Suprapubic skin (tissue), 4 donors: Measurements from ENCODE around the gene COG3. TPM values are rescaled to one million over a fixed set of nuclear protein-coding genes. Genes with fewer than 3 reads are reported as not detected.

Source experiments
- DNase-seq, 2 donors: peaks; one replicate each; pipeline ENCODE4 v3.0.0-alpha.2; 2019; ENCODE audit warnings: low spot score in 2 of 2
- H3K27ac ChIP-seq: fragments of 200-600 bp; sonication (generic); one replicate; pipeline ENCODE4 v1.5.1; 2019
- H3K27me3 ChIP-seq: fragments of 200-600 bp; sonication (generic); one replicate; pipeline ENCODE4 v1.5.1; 2019
- H3K36me3 ChIP-seq: fragments of 200-600 bp; sonication (generic); one replicate; pipeline ENCODE4 v1.5.1; 2019
- H3K4me1 ChIP-seq: fragments of 200-600 bp; sonication (generic); one replicate; pipeline ENCODE4 v1.5.1; 2019
- H3K4me3 ChIP-seq: fragments of 200-600 bp; sonication (generic); one replicate; pipeline ENCODE4 v1.5.1; 2019; ENCODE audit warnings: mild to moderate bottlenecking
- H3K9me3 ChIP-seq: fragments of 200-600 bp; sonication (generic); one replicate; pipeline ENCODE4 v1.5.1; 2019
- CTCF ChIP-seq, 2 donors: fragments of 200-600 bp in 1 of 2; fragments of 450-650 bp in 1 of 2; sonication (generic) in 1 of 2; IDR thresholded peaks; one replicate each; pipeline ENCODE4 v1.5.1; 2016 to 2019; ENCODE audit warnings: antibody characterized with exemption in 2 of 2, mild to moderate bottlenecking in 1 of 2, moderate library complexity in 1 of 2
- EP300 ChIP-seq: sonication (generic); formaldehyde crosslinking; IDR thresholded peaks from one replicate; pipeline ENCODE4 v1.6.1; 2017; ENCODE audit warnings: antibody characterized with exemption
- POLR2A ChIP-seq, 2 donors: fragments of 450-650 bp; IDR thresholded peaks; one replicate each; pipeline ENCODE4 v1.6.1; 2017; ENCODE audit warnings: antibody characterized with exemption in 2 of 2, mild to moderate bottlenecking in 2 of 2, moderate library complexity in 2 of 2
- POLR2AphosphoS5 ChIP-seq, 3 donors: sonication (generic); formaldehyde crosslinking; IDR thresholded peaks; one replicate each; pipeline ENCODE4 v1.6.1; 2017; ENCODE audit warnings: antibody characterized with exemption in 3 of 3
- WGBS: methylation state at CpG from one replicate; pipeline ENCODE4 v1.1.5; 2018; 5-methylcytosine and 5-hydroxymethylcytosine counted together
- total RNA-seq, 4 donors: library from RNA; depleted of rRNA; stranded (reverse); fragments of >200 nt; gene quantifications; one replicate each; pipeline ENCODE4 v1.1.0, GENCODE V29; 2016

The COG3 gene
- total RNA-seq, 4 donors from 2014 or later = 23.8 to 70.5 (median 31.7) TPM

GRCh38 chr13:45448965-45449559 is 15.7 kb upstream of the COG3 start:
- H3K36me3 ChIP-seq = no peaks in the 10 kb centered on the region
- TF ChIP-seq CTCF (IDR thresholded peaks at IDR 0.05) (no peak), POLR2A (IDR thresholded peaks at IDR 0.05) (no peak), POLR2AphosphoS5 (IDR thresholded peaks at IDR 0.05) (no peak), EP300 (no peak)
- DNase-seq = no peak
- H3K27me3 ChIP-seq = peaks cover 3% of the 10 kb centered on the region
- H3K4me1 ChIP-seq = no peaks in the 10 kb centered on the region
- WGBS = 100% methylated on average over 1 of the region's 1 CpG
- no peak overlapping the region for H3K4me3 ChIP-seq
- no peak overlapping the region for H3K27ac ChIP-seq
- no peaks in the 10 kb centered on the region for H3K9me3 ChIP-seq

GRCh38 chr13:45451282-45451681 is 13.5 kb upstream of the COG3 start:
- TF ChIP-seq POLR2AphosphoS5 (IDR thresholded peaks at IDR 0.05) = no peak
- no peak for TF ChIP-seq CTCF (IDR thresholded peaks at IDR 0.05)
- no peak for TF ChIP-seq EP300
- TF ChIP-seq POLR2A (IDR thresholded peaks at IDR 0.05) = no peak
- Histone ChIP-seq H3K4me1 (no peaks in the 10 kb centered on the region), H3K27me3 (no peaks in the 10 kb centered on the region), H3K27ac (no peak overlapping the region), H3K9me3 (no peaks in the 10 kb centered on the region), H3K4me3 (no peak overlapping the region), H3K36me3 (no peaks in the 10 kb centered on the region)
- no peak for DNase-seq
- WGBS = 93% methylated on average over 4 of the region's 4 CpGs

GRCh38 chr13:45454204-45454603 is 10.5 kb upstream of the COG3 start:
- WGBS = 87% methylated on average over 7 of the region's 7 CpGs
- TF ChIP-seq POLR2A (IDR thresholded peaks at IDR 0.05) = no peak
- Histone ChIP-seq H3K4me1 (no peaks in the 10 kb centered on the region), H3K9me3 (no peaks in the 10 kb centered on the region), H3K4me3 (no peak overlapping the region), H3K27ac (no peak overlapping the region), H3K27me3 (no peaks in the 10 kb centered on the region), H3K36me3 (no peaks in the 10 kb centered on the region)
- DNase-seq = no peak

- DNase-seq = no peak
- TF ChIP-seq CTCF (IDR thresholded peaks at IDR 0.05) (no peak), POLR2A (IDR thresholded peaks at IDR 0.05) (no peak)
- H3K36me3 ChIP-seq = no peaks in the 10 kb centered on the region
- no peaks in the 10 kb centered on the region for H3K27me3 ChIP-seq
- no peaks in the 10 kb centered on the region for H3K9me3 ChIP-seq
- no peak overlapping the region for H3K4me3 ChIP-seq
- no peak overlapping the region for H3K27ac ChIP-seq
- no peaks in the 10 kb centered on the region for H3K4me1 ChIP-seq
- 82% methylated on average over 2 of the region's 2 CpGs for WGBS
Measured at GRCh38 chr13:45456196-45456972, 8.4 kb upstream of the COG3 start.

- Histone ChIP-seq H3K4me3 (peak overlapping the region; percentile 98), H3K4me1 (peaks cover 34% of the 10 kb centered on the region), H3K27me3 (no peaks in the 10 kb centered on the region), H3K36me3 (no peaks in the 10 kb centered on the region), H3K9me3 (no peaks in the 10 kb centered on the region), H3K27ac (peak overlapping the region; percentile 96)
- 78% methylated on average over 9 of the region's 9 CpGs for WGBS
- TF ChIP-seq POLR2AphosphoS5 (IDR thresholded peaks at IDR 0.05) (no peak), CTCF (IDR thresholded peaks at IDR 0.05) (peak in 1 of 2 donors; percentile 80)
- no peak for DNase-seq
Measured at GRCh38 chr13:45464141-45464686, 525 bp upstream of the COG3 start.
